GM15510 (cell line): ENCODE results near the gene BCO1.
A peak's percentile ranks its signal among the peaks of the same experiment; 100 is the strongest.

Source experiments
- POLR2A ChIP-seq: IDR thresholded peaks from 3 replicates; pipeline ENCODE4 v1.6.1; 2011; ENCODE audit warnings: borderline replicate concordance; ENCODE audit not compliant: insufficient read length; ENCODE audit errors: extremely low read depth

Gene BCO1

DNA sequence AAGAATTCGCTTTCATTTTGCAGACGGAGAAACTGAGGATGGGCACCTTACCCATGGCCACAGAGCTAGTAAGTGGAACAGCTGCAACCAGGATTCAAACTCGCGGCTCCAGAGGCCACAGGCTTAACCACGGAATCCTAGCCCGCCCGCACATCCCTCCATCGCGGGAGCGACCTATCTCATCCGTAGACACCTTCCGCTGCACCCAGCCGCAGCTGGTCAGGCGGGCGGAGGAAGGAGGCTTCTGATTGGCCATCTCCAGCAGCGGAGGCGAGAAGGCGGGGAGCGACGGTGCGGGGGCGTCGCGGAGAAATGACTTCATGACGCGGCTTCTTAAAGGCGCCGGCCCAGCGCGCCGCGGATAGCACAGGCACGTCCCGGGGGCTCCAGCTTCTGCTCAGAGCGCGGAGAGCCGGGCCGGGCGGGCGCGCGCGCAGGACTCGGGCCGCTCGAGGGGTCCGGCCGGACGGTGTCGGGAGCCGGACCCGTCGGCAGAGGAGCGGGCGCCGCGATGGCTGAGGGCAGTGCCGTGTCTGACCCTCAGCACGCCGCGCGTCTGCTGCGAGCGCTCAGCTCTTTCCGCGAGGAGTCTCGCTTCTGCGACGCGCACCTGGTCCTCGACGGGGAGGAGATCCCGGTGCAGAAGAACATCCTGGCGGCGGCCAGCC is 76.2 kb downstream of the BCO1 start, which contains the start of gene GAN:
GAN (plus strand) TSS at position 360 of the 668 bp plus-strand sequence; CDS start at position 512, 152 bp downstream.
- TF ChIP-seq POLR2A: peak; percentile 90

DNA sequence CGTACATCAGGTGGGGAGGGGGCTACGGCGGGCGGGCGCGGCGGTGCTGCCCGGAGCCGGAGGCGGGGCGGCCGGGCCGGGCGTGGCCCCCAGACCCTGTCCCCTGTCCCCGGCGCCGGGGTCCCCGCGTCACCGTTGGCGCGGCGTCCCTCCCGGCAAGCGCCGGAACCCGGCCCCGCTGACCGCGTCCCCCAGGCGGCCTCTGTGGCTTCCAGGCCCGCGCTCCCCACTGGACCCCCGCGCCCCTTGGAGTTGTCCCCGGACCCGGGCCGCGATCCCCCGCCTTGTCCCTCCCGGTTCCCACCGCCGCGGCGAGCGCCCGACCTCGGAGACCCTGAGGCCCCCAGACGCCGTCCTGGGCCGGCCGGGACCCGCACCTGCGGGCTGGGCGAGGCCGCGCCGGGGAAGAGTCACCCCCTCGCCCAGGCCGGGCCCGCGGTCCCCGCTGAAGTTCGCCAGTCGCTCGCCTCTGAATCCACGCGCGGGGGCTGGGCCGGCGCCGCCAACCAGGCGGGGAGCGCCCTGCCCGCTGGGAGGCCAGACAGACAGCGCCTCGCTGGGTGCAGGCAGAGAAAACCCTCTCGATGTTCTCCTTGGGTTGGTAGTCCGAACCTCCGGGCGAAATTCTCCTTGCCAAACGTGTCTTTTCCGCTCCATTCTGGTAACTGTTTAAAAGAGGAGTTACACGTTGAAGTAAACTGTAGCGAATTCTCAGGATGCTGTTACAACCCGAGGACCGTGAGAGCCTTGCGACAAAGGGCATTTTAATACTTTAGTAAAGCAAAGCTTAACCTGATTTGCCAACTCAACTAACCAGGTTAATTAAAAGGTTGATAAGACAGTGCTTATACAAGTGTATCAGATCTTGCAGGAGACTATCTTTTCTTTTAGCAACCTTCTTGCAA is 77.0 kb downstream of the BCO1 start:
- TF ChIP-seq POLR2A: no peak

GRCh38 chr16:81316176-81316496 is 77.6 kb downstream of the BCO1 start:
- TF ChIP-seq POLR2A: no peak

GRCh38 chr16:81318711-81319110 is 80.2 kb downstream of the BCO1 start:
- no peak for TF ChIP-seq POLR2A

- no peak for TF ChIP-seq POLR2A
These were observed 80.9 kb downstream of the BCO1 start for GRCh38 chr16:81319221-81319912.

DNA sequence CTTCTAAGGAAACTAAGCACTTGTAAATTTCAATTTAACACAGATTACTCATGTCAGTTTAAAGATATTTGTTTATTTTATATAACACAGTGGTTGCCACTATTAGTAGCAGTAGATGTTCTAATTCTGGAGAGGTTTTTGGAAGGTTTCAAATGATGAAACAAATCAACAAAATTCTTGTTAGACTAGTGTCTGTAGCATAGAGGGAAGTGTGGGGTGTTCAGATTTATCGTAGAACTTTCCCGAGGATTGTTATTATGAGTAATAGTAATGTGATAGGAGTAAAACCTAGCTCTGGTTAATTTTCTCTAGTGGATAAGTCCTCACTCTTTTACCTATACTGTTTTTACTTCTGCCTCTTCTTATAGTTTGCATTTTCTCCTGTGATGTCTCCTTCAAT is 82.5 kb downstream of the BCO1 start:
- TF ChIP-seq POLR2A: no peak

DNA sequence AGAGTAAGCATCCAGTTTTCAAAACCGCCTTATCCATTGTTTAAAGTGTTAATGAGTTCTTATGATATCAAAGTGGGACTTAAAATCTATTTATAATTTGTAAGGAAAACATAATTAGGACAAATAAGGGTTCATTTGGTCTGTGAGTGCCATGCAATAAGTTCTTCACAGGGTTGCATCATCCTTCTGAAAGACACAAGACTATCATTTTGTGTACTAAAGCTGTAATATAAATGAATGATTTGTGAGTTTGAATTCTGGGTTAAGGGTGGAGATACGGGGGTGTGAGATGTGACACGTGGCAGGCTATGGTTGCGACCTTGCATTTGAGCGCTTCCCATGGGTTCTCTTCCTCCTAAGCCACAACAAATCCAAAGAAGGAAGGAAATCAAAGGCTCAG is 83.0 kb downstream of the BCO1 start:
- no peak for TF ChIP-seq POLR2A

- TF ChIP-seq POLR2A: no peak
These were observed 86.3 kb downstream of the BCO1 start for GRCh38 chr16:81324808-81325207.

GRCh38 chr16:81327011-81327410 is 88.5 kb downstream of the BCO1 start:
- no peak for TF ChIP-seq POLR2A

DNA sequence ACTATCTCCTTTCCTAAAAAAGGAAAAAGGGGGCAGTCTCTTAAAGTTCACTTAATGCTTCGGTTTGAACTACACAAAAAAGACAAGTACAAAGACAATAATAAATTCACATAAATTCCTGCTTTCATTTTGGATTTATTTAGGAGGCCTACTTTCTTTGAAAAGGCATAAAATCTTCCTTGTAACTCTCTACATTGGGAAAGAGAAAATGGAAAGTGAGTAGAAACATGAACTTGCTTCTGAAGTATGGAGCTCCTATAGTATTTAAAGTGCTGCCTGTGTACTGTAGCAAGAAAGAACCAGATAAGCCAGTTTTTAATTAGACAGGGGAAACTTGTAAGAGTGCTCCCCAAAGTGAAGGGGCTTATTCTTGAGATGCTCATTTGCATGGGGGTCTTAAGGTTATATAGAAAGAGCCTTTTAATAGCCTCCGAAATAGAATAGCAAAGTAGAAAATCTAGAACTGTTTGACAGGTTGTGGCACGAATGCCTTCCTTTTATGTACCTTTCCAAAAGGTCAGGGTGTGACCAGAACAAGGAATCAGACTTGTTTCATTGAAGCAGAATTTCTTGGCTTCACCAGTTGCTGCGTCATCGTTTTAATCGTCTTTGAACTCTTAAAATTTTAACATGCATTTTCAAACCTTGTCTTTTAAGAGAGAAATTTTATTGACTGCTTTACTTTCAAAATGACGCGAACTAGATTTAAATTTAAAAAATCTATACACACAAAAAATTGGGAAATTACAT is 89.1 kb downstream of the BCO1 start:
- no peak for TF ChIP-seq POLR2A

GRCh38 chr16:81329947-81330346 is 91.5 kb downstream of the BCO1 start:
- no peak for TF ChIP-seq POLR2A

- no peak for TF ChIP-seq POLR2A
These were observed 94.9 kb downstream of the BCO1 start for GRCh38 chr16:81333356-81333755.

DNA sequence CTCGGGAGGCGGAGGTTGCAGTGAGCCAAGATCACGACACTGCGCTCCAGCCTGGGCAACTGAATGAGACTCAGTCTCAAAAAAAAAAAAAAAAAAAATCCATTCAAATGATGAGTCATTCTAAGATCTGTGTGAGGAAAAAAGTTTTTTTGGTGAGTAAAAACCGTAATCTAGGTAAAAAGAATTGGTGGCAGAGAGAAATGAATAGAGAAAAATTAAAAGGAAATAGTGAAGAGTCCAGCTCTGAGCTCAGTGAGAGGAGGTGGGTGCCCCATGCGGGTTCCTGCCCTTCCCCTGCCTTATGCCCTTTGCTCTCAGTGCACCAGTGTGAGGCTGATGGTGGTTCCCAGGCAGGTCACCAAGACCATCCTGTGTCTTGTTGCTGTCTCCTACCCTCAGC is 97.2 kb downstream of the BCO1 start:
- no peak for TF ChIP-seq POLR2A

- TF ChIP-seq POLR2A: no peak
These were observed 98.6 kb downstream of the BCO1 start for GRCh38 chr16:81337097-81337496.
